HG02938 (cell line): ENCODE results near the gene ALDH7A1.
"Not testable (repeated sequence)": the region's sequence is repeated elsewhere in the genome, so short reads cannot be mapped to it uniquely, and the experiment has no call there.

ENCODE experiments used
- ATAC-seq: cut with Tn5 transposase; IDR thresholded peaks from one replicate; pipeline ENCODE4 v1.9.1; 2021; ENCODE audit warnings: mild to moderate bottlenecking, moderate library complexity; ENCODE audit not compliant: unreplicated experiment

Gene ALDH7A1

DNA sequence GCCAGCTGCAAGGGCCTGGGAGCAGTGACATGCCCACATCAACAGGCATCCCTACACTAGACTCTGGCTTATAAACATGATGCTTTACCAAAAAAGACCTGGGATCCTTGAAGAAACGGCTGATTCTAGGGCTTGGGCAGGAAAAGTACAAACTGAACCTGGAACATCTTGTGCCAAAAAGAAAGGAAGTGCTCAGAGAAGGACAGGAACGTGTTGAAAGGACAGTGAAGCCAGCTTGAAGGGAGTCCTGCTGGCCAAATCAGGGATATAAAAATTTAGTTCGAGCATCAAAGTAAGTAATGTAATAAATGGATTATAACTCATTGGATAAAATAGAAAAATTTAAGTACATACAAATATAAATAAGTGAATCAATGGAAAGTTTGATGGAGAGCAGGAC is 58.1 kb downstream of the ALDH7A1 start:
- ATAC-seq = no peak

DNA sequence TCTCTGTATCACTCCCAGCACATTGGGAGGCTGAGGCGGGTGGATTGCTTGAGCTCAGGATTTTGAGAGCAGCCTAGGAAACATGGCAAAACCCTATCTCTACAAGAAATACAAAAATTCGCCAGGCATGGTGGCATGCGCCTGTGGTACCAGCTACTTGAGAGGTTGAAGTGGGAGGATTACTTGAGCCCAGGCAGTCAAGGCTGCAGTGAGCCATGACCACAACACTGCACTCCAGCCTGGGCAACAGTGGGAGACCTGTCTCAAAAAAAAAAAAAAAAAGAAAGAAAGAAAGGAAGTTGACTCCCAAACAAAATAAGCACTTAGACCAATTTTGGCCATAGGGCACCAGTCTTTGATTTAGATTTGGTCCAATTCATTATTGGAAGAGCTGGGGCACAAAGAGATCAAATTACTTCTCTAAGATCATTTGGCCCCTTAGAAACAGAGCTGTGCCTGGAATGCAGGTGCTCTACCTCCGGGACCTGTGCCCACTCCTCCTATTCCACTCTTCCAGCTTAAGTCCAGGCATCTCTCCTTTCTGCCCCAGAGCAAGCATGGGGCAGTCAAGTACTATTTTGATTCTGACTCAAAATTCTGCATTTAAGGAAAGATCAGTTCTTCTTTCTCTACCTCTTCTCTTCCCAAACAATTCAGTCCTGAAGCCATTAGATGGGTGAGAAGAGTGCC is 59.0 kb downstream of the ALDH7A1 start:
- no peak for ATAC-seq

DNA sequence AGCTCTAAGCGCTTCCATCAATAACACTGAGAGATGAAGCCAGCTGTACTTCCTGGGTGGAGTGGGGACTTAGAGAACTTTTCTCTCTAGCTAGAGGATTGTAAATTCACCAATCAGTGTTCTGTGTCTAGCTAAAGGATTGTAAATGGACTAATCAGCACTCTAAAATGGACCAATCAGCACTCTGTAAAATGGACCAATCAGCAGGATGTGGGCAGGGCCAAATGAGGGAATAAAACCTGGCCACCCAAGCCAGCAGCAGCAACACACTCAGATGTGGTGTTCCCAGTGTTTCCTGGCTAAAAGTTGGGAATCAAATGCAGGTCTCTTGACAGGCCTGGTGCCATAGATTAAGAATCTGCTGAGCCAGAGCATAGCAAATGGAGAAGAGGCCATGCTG is 60.5 kb downstream of the ALDH7A1 start:
- no peak for ATAC-seq

DNA sequence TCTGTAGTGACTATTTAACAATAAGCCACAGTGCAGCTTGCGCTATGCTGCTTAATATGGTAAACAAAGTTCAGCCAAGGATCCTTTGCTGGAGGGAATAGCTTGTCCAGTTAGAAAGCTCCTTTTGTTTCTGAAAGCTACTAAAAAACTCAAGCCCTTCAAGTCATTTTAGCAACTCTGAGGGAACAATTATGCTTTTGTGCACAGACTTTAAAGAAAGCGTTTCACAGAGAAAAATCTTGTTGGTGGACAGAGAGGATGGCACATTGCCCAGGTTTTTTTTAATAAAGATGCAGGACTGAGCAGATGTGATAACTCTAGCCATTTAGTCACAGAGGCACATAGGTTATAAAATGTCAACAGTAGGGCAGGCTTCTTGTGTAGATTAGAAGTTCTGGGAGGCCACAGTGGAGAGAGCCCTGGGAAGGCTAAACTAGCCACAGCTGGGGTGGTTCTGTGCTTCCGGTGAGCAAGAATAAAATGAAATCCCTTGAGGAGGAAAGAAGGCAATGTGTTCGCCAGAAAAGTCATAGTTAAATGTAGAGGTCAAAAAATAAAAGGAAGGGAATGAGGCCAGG is 63.4 kb downstream of the ALDH7A1 start:
- no peak for ATAC-seq

DNA sequence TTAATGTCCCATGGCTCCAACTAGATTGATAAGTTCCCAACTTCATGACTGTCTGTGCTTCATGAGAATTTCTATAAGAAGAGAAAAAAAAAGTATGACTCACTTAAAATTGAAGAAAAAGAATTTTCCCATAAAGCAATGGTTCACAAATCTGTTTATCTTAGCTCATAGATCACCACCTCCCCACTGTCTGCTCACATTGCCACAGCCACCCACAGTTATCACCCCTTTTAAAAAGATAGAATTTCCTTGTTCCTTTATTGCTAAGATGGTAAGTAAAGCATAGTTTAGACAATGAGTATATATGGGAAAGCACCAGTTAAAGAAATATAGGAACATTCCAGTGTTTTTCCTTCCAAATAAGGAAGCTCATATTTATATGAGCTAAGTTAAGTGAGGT is 67.1 kb downstream of the ALDH7A1 start:
- no peak for ATAC-seq

DNA sequence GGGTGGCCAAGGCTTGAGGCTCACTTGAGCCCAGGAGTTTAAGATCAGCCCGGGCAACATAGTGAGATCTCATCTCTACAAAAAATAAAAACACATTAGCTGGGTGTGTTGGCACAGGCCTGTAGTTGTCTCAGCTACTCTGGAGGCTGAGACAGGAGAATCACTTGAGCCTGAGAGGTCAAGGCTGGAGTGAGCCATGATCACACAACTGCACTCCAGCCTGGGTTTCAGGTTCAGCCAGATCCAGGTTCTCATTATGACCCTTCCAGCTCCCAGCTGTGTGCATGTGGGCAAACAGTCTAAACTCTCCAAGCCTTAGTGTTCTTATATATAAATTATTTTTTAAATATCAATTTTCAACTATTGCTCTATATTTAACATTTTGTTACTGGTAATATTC is 67.9 kb downstream of the ALDH7A1 start:
- no peak for ATAC-seq

DNA sequence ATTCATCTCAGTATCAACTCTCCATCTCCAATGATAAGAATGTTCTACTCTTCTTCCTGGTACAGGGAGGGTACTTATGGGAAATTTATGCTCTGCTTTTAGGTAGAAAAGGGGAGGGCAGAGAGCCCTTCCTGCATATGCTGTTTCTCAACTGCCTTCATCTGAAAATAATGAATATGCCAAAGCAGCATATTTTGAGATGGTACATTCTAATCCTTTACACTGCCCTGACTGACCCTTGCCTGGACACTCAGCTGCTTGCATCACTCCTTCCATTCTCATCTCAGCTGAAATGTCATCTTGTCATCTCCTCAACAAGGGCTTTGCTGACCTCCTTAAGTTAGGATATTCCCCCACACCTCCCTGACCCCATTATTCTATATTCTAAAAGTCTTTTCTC is 68.5 kb downstream of the ALDH7A1 start:
- ATAC-seq = no peak

DNA sequence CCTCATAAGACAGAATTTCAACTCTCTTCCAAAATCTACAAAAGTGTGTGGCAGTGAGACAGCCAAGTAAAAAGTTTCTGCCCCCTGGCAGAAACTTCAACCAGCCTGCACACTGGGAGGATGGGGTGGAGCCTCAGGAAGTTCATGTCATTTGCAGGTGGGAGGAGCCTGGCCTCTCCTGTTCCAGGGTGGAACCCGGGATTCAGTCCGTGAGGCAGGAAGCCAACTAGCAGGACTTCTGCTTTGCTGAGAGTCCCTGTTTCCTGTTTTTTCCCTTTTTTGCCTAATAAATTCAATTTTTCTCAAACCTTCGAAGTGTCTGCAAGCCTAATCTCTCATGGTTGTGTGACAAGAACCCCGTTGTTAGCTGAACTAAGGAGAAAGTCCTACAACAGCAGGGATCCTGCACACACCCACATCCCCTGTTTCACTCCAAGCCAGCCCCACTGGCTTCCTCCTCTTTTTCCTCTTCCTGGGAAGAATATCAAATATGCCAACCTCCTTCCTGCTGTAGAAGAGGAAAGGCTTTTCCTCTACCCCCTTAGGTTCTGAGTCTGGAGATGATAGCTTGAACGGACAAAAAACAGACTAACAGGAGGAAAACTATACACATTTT is 69.3 kb downstream of the ALDH7A1 start:
- ATAC-seq = no peak

DNA sequence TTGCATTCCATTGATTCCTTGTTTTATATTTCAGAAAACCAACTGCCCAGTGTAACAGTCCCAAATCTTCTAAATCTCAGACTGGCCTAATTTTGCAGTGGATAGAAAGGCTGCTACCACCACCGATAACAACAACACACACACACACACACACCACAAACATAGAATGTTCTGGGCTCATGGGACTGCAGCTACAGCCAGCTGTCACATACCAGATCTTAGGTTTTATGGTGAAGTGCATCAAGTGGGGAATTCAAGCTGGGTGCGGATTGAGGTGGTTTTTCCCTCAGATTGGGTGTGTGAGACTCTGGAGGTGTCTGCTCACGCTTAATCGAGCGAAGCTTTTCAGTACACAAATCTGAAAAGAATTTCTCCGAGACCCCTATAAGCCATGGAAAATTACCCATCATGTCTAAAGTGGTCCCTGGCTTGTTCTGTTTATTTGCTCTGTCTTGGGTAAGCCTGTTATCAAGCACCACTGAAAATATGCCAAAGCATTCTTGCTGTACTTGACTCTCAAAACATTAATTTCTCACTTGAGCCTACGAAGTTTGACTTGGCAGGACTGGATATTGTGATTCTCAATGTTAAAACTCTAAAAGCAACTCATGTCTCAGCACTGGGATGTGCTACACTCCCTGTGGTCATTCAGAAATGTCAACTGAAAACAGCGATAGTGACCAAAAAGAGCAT is 71.1 kb downstream of the ALDH7A1 start:
- ATAC-seq = no peak

DNA sequence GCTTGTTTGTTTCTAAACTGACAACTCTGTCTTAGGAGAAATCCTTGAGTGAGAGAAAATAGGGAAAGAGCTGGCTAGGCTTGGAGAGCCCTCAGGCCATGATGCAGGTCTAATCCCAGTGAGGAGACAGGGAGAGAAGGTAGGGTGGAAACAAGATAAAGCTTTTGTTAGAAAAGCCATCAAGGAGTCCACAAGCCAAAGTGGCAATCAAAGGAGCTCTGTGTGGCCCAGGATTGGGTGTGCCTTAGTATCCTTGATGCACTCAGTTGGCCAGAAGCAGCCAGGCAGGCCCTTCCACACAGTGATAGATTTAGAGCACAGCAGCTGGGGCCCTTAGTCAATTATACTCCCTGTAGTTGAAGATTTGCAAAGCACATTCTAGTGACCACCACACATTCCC is 73.9 kb downstream of the ALDH7A1 start:
- no peak for ATAC-seq

DNA sequence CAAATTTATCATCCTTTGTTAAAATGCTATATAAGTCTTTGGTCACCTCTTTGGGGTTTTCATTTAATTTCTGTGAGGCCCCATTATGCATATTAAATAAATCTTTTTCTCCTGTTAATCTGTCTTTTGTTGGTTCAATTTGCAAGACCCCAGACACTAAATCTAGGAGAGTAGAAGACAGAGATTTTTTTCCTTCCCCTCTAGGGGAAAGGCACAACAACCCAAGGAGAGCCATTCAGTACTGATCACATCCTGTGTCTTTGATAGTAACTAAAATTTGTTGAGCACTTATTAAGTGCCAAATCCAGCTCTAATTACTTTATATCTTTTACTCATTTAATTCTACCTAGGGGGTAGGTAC is 74.4 kb downstream of the ALDH7A1 start:
- no peak for ATAC-seq

DNA sequence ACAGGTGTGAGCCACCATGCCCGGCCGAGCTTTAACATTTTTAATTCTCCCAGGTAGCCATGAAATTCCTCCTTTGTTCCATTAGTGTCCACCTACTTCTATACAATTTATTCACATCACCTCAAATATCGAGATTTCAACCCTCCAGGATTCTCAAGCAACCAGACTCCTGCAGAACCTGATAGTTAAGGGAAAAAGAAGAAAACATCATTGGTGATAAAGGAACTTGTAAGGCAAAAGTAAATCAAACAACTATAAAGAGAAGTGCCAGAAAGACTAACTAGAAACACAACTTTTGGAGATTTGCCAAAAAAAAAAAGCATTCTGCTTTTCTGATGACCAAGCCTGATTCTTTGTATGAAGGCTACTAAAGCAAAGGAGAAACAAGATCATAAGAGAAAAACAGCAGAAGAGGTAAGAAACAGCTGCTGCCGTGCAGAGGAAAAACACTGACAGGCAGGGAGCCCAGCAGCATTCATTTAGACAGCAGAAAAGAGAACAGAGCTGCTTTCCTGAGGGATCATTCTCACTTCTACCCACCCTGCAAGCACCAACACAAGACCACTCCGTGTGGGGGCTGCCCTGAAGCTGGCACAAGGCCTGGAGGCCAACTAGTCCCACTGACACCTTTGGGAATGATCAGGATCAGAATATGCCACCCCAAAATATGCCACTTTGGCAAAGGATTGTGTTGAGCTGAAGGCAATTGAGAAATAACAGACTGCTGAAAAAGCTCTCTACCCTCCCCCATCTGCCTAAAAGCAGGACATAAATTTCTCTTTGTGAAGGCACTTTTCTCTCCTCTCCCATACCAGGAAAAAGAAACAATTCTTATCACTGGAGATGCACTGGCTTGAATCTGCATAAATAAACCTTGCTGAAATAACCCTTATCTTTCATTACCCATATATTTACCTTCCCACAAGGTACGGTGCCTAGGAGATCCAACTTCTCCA is 75.1 kb downstream of the ALDH7A1 start:
- no peak for ATAC-seq

DNA sequence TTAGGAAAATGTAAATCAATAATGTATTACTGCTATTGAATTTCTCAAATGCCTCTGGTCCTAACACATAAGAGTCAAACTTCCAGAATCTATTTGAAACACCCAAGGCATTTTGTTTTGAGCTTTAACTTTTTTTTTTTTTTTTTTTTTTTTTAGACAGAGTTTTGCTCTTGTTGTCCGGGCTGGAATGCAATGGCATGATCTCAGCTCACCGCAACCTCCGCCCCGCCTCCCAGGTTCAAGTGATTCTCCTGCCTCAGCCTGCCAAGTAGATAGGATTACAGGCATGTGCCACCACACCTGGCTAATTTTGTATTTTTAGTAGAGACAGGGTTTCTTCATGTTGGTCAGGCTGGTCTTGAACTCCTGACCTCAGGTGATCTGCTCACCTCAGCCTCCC is 75.8 kb downstream of the ALDH7A1 start:
- not testable (repeated sequence) for ATAC-seq

DNA sequence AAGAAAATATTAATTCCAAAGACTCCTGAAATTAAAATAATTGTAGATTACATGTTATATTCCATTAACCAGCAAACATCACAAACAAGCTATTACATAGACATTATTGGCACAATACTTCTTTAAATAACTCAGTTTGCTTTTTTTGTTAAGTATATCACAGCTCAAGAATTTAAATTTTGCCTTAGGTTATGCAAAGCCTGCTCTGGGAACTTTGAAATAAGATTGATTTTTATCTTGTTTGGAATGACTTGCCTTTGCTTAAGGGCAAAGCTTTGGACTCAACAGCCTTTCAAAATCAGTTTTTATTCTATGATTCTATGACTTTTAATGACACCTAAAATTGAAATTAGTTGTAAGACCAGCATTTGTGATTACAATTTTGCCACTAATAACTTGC is 78.2 kb downstream of the ALDH7A1 start:
- no peak for ATAC-seq

DNA sequence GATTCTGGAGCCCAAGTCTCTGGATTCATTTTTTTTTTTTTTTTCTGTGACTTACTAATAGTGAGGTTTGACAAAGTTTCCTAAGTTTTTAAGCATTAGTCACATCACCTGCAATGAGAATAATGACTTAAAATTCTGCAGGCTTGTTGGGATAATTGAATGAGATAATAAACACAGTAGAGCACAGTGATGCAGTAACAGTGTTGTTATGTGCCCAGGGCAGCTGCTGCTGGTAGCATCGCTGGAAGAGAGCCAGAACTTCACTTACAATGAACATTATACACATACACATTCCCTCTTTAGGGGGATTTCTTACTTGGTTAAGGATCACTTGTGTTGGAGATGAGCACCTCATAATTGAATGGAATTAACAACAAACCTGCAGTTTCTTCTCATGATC is 78.9 kb downstream of the ALDH7A1 start:
- ATAC-seq = no peak

DNA sequence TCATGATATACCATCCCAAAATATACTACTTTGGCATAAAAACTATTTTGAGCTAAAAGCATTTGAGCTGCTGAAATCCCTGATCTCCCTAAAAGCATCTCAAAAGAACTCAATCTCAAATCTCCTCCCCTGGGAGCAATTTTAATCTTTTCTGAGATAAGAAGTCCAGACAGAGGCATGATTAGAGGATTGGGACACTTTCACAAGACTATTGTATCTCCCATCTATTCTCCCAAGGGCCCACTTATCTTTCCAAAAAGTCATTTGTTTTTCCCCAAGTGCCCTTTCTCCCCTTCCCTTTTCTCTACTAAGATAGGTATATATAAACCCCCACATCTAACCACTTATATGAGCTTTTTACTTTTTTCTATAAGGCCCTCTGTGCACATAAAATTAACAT is 79.7 kb downstream of the ALDH7A1 start:
- ATAC-seq = no peak

DNA sequence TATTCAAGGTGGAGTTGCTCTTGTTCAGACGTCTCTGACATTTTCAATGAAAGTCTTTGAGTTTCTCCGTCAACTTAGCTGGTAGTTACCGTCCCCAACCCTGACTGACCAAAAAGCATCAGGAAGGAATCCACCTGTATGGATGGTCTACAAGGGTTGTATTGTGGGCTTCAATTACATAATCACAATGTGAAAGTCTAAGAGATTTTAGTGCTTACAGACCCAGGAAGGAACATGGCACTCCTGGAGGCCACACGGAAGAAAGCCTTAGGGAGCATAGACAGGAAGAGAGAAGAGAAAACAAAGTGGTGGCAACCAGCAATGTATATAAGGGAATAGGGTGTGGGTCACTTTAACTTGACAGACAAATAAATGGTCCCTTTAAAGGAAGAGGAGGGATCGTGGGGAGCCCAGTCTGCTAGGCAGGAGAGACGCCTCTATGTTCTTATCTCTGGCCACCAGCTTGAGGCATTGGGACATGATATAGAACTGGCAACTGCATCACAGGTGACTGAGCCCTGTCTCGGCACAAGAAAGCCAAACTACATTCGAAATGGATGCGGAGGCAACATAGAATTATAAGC is 80.4 kb downstream of the ALDH7A1 start:
- no peak for ATAC-seq

DNA sequence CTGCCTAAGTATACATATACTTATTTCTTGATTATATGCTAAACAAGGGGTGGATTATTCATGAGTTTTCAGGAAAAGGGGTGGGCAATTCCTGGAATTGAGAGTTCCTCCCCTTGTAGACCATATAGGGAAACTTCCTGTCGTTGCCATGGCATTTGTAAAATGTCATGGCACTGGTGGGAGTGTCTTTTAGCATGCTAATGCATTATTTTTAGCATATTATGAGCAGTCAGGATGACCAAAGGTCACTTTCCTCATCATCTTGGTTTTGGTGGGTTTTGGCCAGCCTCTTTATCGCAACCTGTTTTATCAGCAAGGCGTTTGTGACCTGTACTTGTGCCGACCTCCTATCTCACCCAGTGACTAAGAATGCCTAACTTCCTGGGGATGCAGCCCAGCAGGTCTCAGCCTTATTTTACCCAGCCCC is 80.9 kb downstream of the ALDH7A1 start:
- ATAC-seq = no peak

DNA sequence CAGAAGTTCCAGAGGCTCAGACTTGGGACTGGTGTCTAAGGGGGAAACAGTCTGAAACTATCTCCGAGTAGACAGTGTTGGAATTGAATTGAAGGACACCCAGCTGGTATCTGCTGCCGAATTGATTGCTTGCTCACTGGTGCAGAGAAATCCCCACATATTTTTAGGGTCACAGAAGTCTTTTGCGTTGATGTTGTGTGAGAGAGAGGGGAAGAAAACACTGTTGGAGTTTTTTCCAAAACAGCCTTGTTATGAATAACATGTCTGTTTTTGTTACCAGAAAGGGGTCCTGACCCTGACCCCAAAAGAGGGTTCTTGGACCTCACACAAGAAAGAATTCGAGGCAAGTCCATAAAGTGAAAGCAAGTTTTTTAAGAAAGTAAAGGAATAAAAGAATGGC is 81.3 kb downstream of the ALDH7A1 start:
- no peak for ATAC-seq

DNA sequence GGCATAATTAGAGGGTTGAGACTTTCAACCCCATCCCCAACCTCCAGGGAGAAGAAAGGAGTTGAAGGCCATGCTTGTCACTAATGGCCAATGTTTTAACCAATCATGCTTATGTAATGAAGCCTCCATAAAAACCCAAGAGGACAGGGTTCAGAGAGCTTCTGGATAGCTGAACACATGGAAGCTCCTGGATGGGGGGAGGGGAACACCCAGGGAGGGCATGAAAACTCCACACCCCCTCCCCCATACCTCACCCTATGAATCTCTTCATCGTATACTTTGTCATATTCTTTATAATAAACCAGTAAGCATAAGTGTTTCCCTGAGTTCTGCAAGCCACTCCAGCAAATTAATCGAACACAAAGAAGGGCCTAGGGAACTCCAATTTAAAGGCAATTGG is 81.7 kb downstream of the ALDH7A1 start:
- no peak for ATAC-seq

DNA sequence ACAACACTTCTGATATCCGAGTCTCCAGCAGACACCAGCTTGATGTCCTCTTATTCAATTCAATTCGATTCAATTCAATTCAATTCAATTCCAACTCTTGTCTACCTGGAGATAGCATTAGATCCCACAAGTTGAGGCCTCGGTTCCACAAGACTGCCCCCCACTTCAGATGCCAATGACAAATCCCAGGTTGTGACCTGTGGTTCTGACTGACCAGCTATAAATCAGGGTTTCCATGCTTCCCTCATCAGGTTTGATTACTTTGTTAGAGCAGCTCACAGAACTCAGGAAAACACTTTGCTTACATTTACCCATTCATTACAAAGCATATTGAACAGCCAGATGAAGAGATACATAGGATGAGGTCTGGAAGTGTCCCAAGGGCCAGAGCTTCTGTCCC is 82.6 kb downstream of the ALDH7A1 start:
- ATAC-seq = no peak
